ENCODE data around the gene GRIK2.

Gene GRIK2

GRCh38 chr6:101401171-101401570 is 7.7 kb downstream of the GRIK2 start:
- no peak for DNase-seq

DNA sequence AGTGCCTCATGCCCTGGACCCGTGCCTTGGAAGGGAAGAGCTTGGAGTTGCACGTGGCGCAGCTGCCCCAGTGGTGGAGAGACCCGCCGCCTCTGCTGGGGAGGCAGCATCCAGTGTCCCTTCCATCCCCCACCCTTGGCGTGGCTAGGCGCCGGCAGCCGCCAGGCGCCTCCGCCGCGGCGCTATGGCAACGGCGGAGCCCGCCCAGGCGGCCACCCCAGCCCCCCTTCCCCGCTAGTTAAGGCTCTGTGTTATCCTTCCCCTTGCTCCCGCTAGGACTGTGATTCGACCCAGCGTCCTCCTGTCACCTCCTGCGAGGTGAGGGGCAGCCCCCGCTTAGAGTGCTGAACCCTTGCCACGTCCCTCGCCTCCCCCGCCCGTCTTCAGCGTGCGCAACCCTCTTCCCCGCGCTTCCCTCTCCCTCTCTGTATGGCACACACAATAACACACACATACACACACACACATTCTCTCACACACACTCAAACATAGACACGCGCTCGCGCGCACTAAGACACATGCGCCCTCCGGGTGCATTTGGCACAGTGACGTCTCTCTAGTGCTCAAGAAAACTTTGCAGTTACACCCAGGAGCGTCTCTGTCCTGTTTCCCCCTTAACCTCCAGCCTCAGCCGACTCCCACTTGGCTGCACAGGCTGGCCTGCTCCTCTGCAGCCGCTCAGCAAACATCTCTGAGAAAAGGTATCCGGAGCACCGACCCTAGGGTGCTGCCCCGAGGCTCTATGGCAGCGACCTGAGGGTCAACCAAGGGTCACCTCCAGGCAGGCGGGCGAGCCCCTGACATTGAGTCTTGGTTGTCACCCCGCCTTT is 8.5 kb downstream of the GRIK2 start:
- no peak for DNase-seq

DNA sequence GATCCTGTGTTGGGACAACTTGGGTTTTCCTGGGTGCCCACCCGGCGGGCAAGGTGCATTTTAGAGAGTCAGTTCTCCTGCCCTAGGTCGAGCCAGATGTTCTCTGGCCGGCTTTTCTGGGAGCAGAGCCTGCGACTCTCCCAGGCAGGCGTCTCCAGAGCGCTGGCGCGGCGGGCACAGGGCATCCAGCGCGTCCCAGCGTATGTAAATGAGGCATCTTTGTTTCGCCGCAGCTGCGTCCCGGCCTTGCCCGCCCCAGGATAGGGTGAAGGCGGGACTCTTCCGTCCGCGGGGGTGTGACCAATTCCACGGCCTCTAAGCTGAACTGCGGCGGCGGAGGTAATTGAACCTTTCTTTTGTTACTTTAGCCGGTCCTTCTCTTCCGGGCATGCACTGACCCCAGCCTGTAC is 9.1 kb downstream of the GRIK2 start:
- no peak for DNase-seq

DNA sequence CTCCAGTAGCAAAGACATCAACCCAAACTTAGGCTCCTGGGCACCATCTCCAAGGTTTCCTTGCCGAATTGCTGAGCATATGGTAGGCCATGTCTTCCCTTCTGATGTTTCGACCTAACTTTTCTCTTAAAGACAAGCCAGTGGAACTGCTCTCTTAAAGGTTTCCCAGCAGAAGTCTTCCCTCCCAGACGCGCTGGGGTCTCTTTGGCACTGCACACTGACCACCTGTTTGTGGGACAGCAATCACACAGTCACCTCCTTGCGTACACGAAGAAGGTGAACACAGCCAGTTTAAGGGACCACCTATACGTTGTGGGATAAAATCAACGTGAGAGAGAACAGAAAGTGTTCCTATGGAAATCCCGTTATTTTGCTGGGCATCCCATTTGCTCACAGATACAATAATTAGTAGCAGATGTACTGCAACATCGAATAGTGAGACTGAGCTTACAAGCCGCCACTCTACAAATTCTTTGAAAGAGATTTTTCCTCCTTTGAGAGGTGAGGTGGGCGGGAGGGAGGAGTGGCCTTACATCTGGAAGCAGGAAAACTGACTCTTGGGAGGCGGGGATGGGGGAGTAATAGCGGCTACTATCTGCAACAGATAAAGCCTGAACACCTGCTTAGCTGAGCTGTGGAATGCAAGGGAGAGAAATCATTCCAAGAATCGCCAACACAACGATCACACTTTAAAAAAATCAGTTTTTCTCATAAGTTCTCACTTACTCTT is 9.9 kb downstream of the GRIK2 start:
- DNase-seq = no peak

DNA sequence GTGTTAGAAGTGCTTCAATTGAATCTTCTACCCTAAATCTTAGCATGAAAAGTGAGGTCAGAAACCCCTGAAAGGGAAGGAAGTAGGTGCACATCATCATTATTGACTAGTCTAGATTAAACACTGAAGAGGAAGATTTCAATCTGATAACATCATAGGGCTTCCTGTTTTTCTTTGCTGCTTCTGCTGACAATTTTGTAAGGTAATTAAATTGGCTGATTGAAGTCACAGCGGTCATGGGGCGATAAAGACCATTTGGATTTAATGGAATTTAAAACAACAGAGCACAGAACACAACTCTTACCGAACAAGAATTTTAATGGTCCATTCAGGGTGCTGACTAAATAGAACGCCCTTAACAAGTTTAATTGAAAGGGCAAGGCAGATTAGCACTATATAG is 11.3 kb downstream of the GRIK2 start:
- DNase-seq = no peak

DNA sequence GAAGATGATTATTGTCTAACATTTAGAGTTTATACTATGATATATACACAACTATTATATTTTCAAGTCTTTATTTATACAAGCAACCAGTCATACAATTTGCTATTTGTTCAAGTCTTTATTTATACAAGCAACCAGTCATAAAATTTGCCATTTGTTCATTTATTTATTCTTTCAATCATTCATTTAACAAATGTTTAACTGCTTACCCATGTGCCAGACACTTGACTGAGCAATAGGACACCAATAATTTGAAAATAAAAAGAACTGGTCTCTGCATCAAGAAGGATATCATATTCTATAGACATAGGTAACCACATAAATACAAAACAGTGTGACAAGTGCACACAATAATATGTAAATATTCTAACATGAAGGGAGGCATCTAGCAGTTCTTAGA is 20.3 kb downstream of the GRIK2 start:
- DNase-seq = no peak

- no peak for DNase-seq
Measured at GRCh38 chr6:101417900-101418299, 24.4 kb downstream of the GRIK2 start.

DNA sequence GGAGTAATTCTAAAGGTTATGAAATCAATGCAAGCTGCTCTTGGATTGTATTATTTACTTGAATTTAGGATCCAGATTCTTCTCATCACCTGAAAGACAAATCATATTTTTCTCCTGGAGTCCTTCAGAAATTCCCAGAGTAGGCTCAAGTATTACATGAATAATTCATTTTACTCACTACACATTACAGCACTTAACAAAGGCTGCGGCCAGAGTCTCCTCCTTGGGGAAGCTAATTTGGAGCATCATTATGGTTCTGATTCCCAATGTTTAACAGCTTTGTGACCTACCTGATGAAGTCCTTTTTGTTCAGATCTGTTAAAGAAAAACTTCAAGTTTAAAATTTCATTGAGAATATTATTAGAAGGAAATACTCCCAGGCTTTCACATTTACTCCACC is 28.7 kb downstream of the GRIK2 start:
- no peak for DNase-seq

DNA sequence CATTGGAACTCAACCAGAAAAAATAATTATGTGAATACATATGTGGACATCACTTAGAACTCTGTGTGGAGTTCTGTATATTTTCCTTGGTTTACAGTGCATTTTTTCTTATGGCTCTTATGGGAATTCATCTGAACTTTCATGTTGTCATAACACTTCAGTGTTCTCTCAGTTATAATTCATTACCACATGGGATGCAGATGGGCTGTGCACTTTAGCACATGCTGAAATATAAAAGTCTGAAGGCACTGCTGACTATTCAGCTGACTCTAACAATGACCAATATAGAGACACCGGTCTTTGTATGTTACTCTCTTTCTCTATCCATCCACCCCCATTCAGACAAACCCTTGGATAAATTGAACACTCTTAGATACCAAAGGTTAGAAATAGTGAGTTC is 29.3 kb downstream of the GRIK2 start:
- no peak for DNase-seq

GRCh38 chr6:101429270-101429669 is 35.8 kb downstream of the GRIK2 start:
- no peak for DNase-seq

DNA sequence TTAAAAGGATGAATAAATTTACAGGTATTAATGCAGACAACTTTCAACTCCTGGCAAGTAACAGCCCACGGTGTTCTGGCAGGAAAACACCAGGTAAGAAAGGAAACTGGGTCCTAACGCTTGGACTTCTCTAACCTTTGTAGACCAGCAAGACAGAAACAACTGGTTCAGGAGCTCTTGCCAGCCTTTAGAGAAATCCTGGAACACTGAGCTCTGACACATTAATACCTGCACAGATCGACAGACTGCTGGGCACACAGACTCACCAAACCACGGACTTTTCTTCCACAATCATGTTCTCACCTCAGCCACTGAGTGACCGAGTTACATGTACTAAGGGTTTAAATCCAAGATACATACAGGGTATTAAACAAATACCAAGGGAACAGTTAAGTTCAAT is 36.3 kb downstream of the GRIK2 start:
- no peak for DNase-seq

DNA sequence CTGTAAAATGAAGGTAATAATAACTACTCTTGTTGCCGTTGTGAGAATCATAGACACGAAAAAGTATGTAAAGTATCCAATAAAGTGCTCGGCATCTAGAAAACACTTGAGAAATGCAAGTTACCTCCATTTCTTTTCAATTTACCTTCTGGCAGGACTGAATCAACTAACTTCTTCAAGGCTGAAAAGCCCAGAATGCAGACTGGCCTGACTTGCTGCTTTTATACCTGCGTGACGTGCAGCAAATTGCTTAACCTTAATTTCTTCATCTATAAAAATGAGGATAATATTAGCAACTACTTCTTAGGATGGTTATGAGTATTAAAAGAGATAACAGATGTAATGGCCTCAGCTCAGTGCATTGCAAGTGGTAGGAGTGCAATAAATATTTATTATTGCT is 39.6 kb downstream of the GRIK2 start:
- no peak for DNase-seq

DNA sequence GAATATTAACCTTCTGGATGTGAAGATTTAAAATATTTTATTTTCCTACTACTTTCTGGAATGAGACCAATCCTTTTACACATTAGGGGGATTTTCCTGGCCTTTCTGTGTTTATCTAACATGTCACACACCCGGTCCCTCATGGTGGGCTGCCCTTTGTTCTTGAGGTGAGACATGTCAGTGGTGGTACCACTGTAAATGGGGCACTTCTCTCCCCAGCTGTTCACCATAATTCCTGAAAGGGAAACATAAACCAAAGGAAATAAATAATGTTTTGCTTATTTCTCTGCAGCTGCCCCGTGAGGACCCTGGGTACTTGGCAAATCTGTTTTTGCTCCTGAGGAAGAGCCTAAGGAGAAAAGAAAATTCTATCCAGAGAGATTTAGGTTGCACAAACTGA is 41.1 kb downstream of the GRIK2 start:
- no peak for DNase-seq

DNA sequence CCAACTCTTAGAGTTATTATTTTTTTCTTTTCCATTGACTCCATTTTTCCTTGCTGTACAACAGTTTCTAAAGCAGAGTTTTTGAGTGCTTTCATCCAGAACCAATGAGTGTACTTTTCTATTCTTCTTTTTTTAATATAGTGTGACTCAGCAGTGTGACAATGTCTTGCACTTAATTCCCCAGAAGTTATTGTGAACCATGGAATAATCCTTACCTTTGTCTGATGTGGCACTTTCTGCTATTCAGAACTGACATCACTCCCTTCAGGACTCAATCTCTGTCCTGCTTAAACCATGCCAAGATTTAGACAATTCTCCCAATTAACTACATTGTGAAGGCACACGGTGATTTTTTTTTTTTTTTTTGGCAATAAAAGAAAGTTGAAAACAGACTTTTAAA is 41.5 kb downstream of the GRIK2 start:
- no peak for DNase-seq

- DNase-seq = no peak
Measured at GRCh38 chr6:101439790-101440189, 46.3 kb downstream of the GRIK2 start.

DNA sequence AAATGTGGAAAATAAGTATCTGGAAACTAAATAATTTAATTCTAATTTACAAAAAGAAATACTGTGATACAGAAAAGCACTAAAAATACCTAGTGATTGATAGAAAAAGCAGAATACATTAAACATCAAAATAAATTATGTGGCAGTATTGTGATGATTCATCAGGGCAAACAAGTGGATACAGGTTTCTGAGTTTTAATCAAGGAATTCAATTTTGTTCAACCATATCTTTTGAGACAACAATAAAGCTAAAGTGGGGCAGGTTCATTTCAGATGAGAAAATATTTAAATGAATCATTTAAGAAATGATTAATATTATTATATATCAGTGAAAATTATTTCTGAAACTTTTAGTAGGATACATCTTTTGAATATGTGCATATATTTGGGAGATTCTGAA is 49.8 kb downstream of the GRIK2 start:
- no peak for DNase-seq

- no peak for DNase-seq
Measured at GRCh38 chr6:101444717-101445116, 51.2 kb downstream of the GRIK2 start.

DNA sequence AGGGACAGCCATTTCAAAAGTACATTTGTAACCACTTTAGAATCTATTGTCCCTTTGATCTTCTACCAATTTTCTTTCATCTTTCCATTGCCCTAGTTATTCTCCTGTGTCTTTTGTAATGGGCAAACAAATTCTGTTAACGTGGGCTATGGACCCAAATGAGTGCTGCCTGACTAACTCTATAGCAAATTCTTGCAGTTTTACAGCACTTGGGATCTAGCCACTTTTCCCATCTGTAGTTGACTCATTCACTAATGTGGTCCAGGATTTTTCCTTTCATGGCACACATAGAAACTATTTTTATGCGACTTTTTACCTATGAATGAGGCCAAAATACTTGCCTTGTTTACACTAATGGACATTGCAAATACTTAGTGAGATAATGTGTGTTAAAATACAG is 52.0 kb downstream of the GRIK2 start:
- no peak for DNase-seq

GRCh38 chr6:101450901-101451300 is 57.4 kb downstream of the GRIK2 start:
- no peak for DNase-seq

DNA sequence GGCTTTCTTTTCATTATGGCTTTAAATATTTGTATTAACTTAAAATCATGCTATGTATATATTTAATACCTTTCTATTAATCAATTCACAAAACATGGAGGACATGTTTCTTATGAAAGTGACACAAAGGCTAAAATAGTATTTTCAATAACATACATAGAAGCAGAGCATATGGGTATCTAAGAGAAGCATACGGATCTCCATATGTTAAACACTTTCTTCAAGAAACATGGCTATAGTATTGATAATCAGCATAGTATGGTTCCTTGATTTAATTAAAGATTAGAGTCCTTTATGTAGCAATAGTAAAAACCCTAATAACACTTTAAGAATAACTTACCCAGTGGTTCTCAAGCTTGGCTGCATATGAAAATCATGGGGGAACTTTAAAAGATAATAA is 58.5 kb downstream of the GRIK2 start:
- no peak for DNase-seq

DNA sequence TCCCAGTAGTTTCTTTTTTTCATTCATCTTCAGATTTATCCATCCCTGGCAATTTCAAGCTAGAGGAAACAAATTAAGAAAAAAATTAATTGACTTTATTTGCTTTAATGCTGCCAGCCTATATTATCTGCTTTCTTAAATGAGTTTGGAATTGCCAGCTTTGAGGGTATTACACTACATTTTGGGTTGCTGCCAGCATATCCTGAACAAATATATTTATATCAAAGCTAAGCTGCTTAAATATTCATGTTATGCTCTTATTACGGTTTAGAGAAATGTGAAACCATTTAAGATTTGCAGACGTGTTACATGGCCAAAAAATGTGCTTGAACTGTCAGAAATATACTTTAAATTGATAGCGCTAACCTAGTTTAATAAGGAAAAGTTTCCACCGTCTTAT is 59.7 kb downstream of the GRIK2 start:
- DNase-seq = no peak

- no peak for DNase-seq
Measured at GRCh38 chr6:101454106-101454676, 60.7 kb downstream of the GRIK2 start.

DNA sequence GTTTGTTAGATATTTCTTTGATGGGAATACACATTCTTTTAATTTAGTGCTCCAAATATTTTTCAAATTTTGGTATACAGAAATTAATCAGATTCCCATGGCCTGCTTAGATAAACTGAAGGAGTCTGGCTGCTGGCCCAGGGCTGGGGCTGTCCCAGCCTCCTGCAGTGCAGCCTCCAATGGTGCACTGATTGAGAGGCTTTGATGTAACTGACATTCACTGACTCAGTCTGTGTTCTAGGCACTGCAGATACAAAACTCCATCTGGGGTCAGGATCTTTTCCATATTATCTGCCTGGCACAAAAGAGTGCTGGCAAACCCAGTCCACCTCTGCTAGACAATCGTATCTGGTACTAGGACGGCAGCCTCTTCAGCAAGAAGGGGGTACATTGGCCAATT is 64.8 kb downstream of the GRIK2 start:
- no peak for DNase-seq

- DNase-seq = no peak
Measured at GRCh38 chr6:101458826-101459225, 65.3 kb downstream of the GRIK2 start.

All from stimulated activated CD4-positive, alpha-beta T cell treated with anti-CD3 and anti-CD28 coated beads, Interleukin-2, amount 100 ng/mL, for 24 hours (primary cell).